NCI-H748 treated with DMSO at 0.1 percent for 48 hours (cell line): Measurements from ENCODE around the gene C1QL1.
A peak's percentile ranks its signal among the peaks of the same experiment; 100 is the strongest.

Experiments used
- DNase-seq: peaks from one replicate; lab custom pipeline; 2025; lab: John Stamatoyannopoulos, UW

Gene C1QL1

GRCh38 chr17:44930667-44931066 is 37.4 kb downstream of the C1QL1 start:
- no peak for DNase-seq

GRCh38 chr17:44928950-44929720 is 39.0 kb downstream of the C1QL1 start:
- no peak for DNase-seq

GRCh38 chr17:44928136-44928535 is 40.0 kb downstream of the C1QL1 start:
- DNase-seq, result no peak

GRCh38 chr17:44927696-44928095 is 40.4 kb downstream of the C1QL1 start:
- DNase-seq, result no peak

GRCh38 chr17:44926821-44927525 is 41.1 kb downstream of the C1QL1 start:
- DNase-seq, result no peak

GRCh38 chr17:44925731-44926697 is 42.1 kb downstream of the C1QL1 start:
- DNase-seq, result no peak

GRCh38 chr17:44924107-44924544 is 44.0 kb downstream of the C1QL1 start:
- DNase-seq, result peak; percentile 17

- no peak for DNase-seq
Measured at GRCh38 chr17:44922746-44923470, 45.2 kb downstream of the C1QL1 start.

- no peak for DNase-seq
Measured at GRCh38 chr17:44922136-44922535, 46.0 kb downstream of the C1QL1 start.

GRCh38 chr17:44921122-44921882 is 46.8 kb downstream of the C1QL1 start:
- no peak for DNase-seq

- DNase-seq, result no peak
Measured at GRCh38 chr17:44920565-44920940, 47.5 kb downstream of the C1QL1 start.

- peak; percentile 42 for DNase-seq
Measured at GRCh38 chr17:44919885-44920564, 48.1 kb downstream of the C1QL1 start.

- DNase-seq, result no peak
Measured at GRCh38 chr17:44919411-44919810, 48.7 kb downstream of the C1QL1 start.

GRCh38 chr17:44918006-44918405 is 50.1 kb downstream of the C1QL1 start:
- no peak for DNase-seq

GRCh38 chr17:44917456-44917855 is 50.6 kb downstream of the C1QL1 start:
- DNase-seq, result no peak

GRCh38 chr17:44916781-44917241 is 51.3 kb downstream of the C1QL1 start:
- DNase-seq, result no peak

- DNase-seq, result no peak
Measured at GRCh38 chr17:44915862-44916780, 52.0 kb downstream of the C1QL1 start.

- DNase-seq, result no peak
Measured at GRCh38 chr17:44915321-44915726, 52.8 kb downstream of the C1QL1 start, which contains the start of gene GFAP. TSS of gene GFAP (minus strand) at chr17:44915500. CDS start at chr17:44915486, 14 bp downstream.

GRCh38 chr17:44914698-44915271 is 53.3 kb downstream of the C1QL1 start:
- DNase-seq, result no peak
